Activated naive CD8-positive, alpha-beta T cell treated with anti-CD3 and anti-CD28 coated beads, Interleukin-2, amount 50 U/mL, for 24 hours (primary cell): ENCODE measurements around the gene SLC10A4.

Experiments used
- ATAC-seq: fragments of 150-1000 bp; cut with Tn5 transposase; one replicate; pipeline ENCODE4 v1.10.0; 2021
- DNase-seq: peaks from one replicate; pipeline ENCODE4 v3.0.0; 2021
- H3K27ac Mint-ChIP-seq: one replicate; pipeline ENCODE4 v1.8.0; 2021; ENCODE audit warnings: mild to moderate bottlenecking, mixed read lengths
- H3K27me3 Mint-ChIP-seq: one replicate; pipeline ENCODE4 v1.8.0; 2021; ENCODE audit warnings: mixed read lengths
- H3K36me3 Mint-ChIP-seq: one replicate; pipeline ENCODE4 v1.8.0; 2021; ENCODE audit warnings: low read depth, mixed read lengths
- H3K4me1 Mint-ChIP-seq: one replicate; pipeline ENCODE4 v1.8.0; 2021; ENCODE audit warnings: mixed read lengths
- H3K4me3 Mint-ChIP-seq: one replicate; pipeline ENCODE4 v1.8.0; 2021; ENCODE audit warnings: mild to moderate bottlenecking, moderate library complexity, mixed read lengths
- H3K9me3 Mint-ChIP-seq: one replicate; pipeline ENCODE4 v1.8.0; 2021; ENCODE audit warnings: mixed read lengths

The SLC10A4 gene

DNA sequence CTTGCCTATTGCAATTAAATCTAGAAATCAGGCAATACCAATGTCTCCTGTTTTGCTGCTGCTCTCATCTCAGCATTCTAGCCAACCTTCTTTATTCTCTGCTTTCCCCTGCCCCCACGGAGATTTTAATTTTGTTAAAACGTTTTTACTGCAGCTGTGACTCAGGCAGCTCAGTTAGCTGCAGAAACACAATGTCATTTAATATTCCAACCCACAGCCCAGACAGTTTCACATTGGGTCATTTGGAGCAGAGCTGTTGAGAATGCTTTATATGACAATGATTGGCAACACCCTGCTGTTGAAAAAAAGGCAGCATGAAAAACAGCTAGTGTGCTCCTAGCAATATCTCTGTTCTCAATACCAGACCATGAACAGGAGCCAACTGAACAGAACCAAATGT is 12.6 kb upstream of the SLC10A4 start:
- no peaks in the 10 kb centered on the region for H3K36me3 Mint-ChIP-seq

DNA sequence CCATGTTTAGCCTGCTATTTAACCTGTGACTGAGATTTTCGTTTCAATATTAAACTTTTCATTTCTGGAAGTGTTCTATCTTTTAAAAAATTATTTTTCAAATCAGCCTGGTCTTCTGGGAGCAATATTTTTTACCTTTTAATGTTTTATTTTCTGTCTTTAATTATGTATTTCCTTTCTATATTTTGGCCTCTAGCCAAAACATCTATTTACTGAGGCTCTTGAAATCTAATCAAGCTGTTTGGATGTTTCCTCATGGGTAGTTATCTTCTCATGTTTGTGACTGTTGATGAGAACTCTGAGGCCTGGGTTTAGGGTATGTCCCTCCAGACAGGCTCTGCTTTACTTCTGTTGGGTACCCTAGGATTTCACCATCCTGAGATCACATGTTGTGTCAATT is 10.3 kb upstream of the SLC10A4 start:
- no peak for ATAC-seq
- no peaks in the 10 kb centered on the region for H3K9me3 Mint-ChIP-seq
- H3K27ac Mint-ChIP-seq, result no peak overlapping the region

More for the DNA sequence above, 12.6 kb upstream of the SLC10A4 start:
- no peak overlapping the region for H3K27ac Mint-ChIP-seq
- no peak overlapping the region for H3K4me3 Mint-ChIP-seq
- peaks cover 3% of the 10 kb centered on the region for H3K27me3 Mint-ChIP-seq
- H3K9me3 Mint-ChIP-seq, result no peaks in the 10 kb centered on the region
- no peaks in the 10 kb centered on the region for H3K4me1 Mint-ChIP-seq
- DNase-seq (no peak), ATAC-seq (no peak)

DNA sequence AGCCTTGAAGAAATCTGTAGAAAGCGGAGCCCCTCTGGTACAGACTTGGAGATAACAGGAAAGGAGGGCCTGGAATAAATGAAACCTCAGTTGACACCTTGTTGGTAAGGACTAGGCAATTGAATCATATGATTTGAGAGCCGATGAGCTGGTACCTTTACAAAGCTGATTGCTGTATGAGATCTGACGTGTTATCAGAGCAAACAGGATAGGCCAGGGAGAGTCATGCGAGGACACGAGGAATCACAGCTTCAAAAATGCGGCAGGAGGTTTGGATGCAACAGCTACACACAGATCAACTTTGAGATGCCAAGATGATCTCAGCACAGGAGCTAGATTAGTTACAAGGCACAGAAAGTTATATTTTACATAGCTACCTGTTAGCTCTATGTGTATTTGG is 7.4 kb upstream of the SLC10A4 start:
- Mint-ChIP-seq H3K4me1 (no peaks in the 10 kb centered on the region), H3K36me3 (no peaks in the 10 kb centered on the region), H3K4me3 (no peak overlapping the region), H3K9me3 (no peaks in the 10 kb centered on the region), H3K27me3 (peaks cover 11% of the 10 kb centered on the region), H3K27ac (no peak overlapping the region)
- no peak for ATAC-seq
- no peak for DNase-seq

More for the DNA sequence above, 10.3 kb upstream of the SLC10A4 start:
- Mint-ChIP-seq H3K4me1 (no peaks in the 10 kb centered on the region), H3K27me3 (peaks cover 3% of the 10 kb centered on the region), H3K36me3 (no peaks in the 10 kb centered on the region), H3K4me3 (no peak overlapping the region)
- no peak for DNase-seq

DNA sequence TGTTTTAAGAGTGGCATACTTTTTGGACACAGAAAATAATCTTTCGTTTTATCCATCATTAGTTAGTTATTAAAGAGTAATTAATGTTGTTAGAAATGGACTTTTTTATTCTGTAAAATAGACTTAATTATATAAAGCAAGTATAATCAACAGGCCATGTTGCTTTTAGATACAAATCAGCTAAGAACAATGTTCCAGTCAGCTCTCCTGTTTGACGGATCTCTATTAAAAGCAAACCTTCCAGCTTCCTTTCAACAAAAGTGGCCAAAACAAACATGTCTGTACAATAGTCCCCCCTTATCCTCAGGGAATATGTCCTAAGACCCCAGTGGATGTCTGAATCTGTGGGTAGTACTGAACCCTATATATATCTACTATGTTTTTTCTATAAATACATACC is 4.9 kb upstream of the SLC10A4 start:
- Mint-ChIP-seq H3K9me3 (no peaks in the 10 kb centered on the region), H3K36me3 (no peaks in the 10 kb centered on the region), H3K27ac (no peak overlapping the region), H3K27me3 (peaks cover 34% of the 10 kb centered on the region), H3K4me3 (no peak overlapping the region), H3K4me1 (no peaks in the 10 kb centered on the region)
- no peak for DNase-seq
- no peak for ATAC-seq

DNA sequence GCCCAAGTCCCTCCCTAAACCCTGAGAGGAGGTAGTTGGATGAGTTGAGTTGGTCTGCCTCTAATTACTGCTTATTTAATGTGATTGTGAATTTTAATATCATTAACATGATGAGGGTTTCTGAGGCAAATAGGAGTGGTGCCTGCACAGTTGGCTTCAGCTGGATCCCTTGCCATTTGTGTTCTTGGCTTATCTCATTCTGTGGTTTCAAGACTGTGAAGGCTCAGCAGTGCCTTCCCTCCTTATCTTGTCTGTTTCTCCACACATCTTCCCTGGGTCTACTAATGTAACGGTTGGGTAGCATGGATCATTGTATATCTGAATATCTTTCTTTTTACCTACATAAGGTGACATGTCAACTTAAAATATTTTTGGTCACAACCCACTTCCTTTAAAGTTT is 1.6 kb upstream of the SLC10A4 start:
- peaks cover 2% of the 10 kb centered on the region for H3K36me3 Mint-ChIP-seq
- no peak overlapping the region for H3K27ac Mint-ChIP-seq
- peaks cover 12% of the 10 kb centered on the region for H3K4me1 Mint-ChIP-seq
- ATAC-seq, result no peak
- peaks cover 55% of the 10 kb centered on the region for H3K27me3 Mint-ChIP-seq
- H3K9me3 Mint-ChIP-seq, result no peaks in the 10 kb centered on the region
- H3K4me3 Mint-ChIP-seq, result no peak overlapping the region
- no peak for DNase-seq

DNA sequence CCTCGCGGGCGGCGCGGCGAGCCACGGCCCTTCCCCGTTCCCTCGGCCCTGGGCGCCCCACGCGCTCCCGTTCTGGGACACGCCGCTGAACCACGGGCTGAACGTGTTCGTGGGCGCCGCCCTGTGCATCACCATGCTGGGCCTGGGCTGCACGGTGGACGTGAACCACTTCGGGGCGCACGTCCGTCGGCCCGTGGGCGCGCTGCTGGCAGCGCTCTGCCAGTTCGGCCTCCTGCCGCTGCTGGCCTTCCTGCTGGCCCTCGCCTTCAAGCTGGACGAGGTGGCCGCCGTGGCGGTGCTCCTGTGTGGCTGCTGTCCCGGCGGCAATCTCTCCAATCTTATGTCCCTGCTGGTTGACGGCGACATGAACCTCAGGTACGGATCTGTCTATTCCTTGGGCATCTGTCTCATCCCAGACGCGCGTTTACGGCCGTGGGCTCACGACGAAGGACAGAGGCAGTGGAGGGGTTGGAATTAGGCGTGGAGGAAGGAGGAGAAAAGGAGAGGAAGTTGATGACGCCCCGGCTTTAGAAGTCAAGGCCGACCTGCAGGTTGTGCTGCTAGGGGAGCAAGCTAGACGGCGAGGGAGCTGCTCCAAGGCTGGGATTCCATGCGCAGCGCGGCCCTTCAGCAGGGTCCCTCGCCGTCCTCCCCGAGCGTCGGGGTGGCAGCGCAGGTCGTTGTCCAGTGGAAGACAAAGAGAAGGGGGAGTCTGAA is 792 bp downstream of the SLC10A4 start:
- peaks cover 2% of the 10 kb centered on the region for H3K36me3 Mint-ChIP-seq
- peaks cover 12% of the 10 kb centered on the region for H3K4me1 Mint-ChIP-seq
- H3K4me3 Mint-ChIP-seq, result peak overlapping the region; percentile 63
- no peaks in the 10 kb centered on the region for H3K9me3 Mint-ChIP-seq
- H3K27ac Mint-ChIP-seq, result no peak overlapping the region
- peaks cover 73% of the 10 kb centered on the region for H3K27me3 Mint-ChIP-seq
- ATAC-seq (no peak), DNase-seq (no peak)

DNA sequence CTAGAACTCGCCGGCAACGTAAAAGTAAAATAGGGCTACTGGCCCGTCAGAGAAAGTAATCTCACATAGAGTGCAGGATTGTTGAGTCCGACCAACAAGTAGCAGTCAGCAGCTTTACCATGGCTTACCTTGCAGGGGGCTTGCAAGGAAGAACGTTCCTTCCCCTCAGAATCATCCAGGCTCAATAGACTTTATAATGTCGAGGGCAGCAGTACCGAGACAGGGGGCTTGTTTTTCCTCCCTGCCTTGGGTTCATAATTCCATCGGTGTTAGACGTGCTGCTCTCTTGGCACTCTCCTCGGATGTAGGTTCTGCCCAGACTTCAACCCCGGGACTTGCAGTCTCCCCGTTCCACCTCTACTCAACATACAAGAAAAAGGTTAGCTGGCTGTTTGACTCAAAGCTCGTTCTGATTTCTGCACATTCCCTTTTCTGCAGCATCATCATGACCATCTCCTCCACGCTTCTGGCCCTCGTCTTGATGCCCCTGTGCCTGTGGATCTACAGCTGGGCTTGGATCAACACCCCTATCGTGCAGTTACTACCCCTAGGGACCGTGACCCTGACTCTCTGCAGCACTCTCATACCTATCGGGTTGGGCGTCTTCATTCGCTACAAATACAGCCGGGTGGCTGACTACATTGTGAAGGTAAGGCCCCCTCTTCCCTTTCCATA is 1.5 kb downstream of the SLC10A4 start:
- H3K36me3 Mint-ChIP-seq, result peaks cover 2% of the 10 kb centered on the region
- no peak for ATAC-seq
- peak overlapping the region; percentile 63 for H3K4me3 Mint-ChIP-seq
- no peak for DNase-seq
- H3K9me3 Mint-ChIP-seq, result no peaks in the 10 kb centered on the region
- peaks cover 78% of the 10 kb centered on the region for H3K27me3 Mint-ChIP-seq
- H3K4me1 Mint-ChIP-seq, result peaks cover 14% of the 10 kb centered on the region
- H3K27ac Mint-ChIP-seq, result no peak overlapping the region

DNA sequence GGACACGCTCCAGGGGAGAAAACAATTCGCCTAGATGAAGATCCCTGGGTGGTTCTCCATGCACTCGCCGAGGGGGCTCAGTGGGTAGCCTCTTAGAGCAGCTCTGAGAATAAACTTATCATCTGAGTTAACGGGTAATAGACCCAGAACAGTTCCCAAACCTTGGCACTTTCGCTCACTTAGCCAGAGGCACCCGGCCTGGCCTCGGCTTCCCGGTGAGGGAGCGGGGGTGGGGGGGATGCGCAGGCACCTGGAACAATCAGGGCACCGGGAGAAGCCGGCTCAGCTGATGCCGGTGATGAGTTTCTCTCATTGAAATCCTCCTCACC is 6.5 kb downstream of the SLC10A4 start:
- Mint-ChIP-seq H3K27me3 (peaks cover 54% of the 10 kb centered on the region), H3K36me3 (peaks cover 2% of the 10 kb centered on the region), H3K9me3 (no peaks in the 10 kb centered on the region), H3K4me1 (peaks cover 5% of the 10 kb centered on the region), H3K4me3 (peak overlapping the region; percentile 34), H3K27ac (no peak overlapping the region)
- DNase-seq, result no peak
- ATAC-seq, result no peak

DNA sequence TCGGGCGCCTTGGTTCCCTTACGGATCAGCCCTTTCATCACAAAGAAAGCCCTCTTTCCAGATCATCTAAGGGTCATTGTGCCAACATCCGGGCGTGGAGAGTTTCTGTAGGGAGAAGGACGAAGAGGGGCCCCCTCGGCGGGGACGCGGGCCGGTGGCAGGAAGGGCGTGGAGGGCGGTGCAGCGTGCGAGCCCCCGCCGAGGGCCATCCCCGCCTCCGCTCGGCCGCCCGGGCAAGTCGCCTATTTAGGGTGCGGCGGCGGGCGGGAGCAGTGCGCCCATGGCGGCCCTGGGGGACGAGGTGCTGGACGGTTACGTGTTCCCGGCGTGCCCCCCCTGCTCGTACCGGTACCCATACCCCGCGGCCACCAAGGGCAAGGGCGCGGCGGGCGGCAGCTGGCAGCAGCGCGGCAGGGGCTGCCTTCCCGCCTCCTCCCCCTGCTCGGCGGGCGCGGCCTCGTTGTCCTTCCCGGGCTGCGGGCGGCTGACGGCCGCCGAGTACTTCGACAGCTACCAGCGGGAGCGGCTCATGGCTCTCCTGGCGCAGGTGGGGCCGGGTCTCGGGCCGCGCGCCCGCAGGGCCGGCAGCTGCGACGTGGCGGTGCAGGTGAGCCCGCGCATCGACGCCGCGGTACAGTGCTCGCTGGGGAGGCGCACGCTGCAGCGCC is 7.0 kb downstream of the SLC10A4 start, which contains the start of gene ZAR1:
Gene ZAR1, plus strand, starts transcription at position 241 of the 668 bp plus-strand sequence. Its CDS starts 40 bp downstream, at position 281.
- Mint-ChIP-seq H3K9me3 (no peaks in the 10 kb centered on the region), H3K27ac (no peak within 1 kb of the TSS), H3K4me1 (peaks cover 2% of the 10 kb centered on the region), H3K4me3 (peak within 1 kb of the TSS; percentile 34), H3K36me3 (no peaks in the 10 kb centered on the region), H3K27me3 (peaks cover 49% of the 10 kb centered on the region)
- DNase-seq, result no peak
- no peak for ATAC-seq

DNA sequence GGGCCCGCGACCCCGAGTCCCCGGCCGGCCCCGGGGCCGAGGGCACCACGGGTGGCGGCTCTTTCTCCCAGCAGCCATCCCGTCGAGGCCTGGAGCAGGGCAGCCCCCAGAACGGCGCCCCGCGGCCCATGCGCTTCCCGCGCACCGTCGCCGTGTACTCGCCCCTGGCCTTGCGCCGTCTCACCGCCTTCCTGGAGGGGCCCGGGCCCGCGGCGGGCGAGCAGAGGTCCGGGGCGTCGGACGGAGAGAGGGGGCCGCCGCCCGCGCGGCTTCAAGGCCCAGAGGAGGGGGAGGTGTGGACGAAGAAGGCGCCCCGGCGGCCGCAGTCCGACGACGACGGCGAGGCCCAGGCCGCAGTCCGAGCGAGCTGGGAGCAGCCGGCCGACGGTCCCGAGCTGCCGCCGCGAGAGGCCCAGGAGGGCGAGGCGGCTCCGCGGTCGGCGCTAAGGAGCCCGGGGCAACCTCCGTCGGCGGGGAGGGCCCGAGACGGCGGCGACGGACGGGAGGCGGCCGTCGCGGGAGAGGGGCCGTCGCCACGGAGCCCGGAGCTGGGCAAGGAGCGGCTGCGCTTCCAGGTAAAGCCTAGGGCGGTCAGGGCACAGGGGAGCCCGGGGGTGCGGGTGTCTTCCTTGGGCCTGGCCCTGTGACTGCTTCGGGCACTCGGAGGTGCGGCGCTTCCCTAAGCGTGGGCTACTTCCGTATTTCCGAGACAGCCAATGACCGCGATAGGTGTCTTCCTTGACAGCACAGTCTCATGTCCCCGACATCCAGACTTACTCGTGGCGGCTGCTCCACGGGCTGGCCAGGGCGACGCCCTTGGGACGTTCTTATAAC is 7.8 kb downstream of the SLC10A4 start:
- DNase-seq (no peak), ATAC-seq (no peak)
- no peaks in the 10 kb centered on the region for H3K9me3 Mint-ChIP-seq
- no peak overlapping the region for H3K27ac Mint-ChIP-seq
- peaks cover 2% of the 10 kb centered on the region for H3K4me1 Mint-ChIP-seq
- H3K4me3 Mint-ChIP-seq, result no peak overlapping the region
- H3K27me3 Mint-ChIP-seq, result peaks cover 44% of the 10 kb centered on the region
- H3K36me3 Mint-ChIP-seq, result peaks cover 1% of the 10 kb centered on the region

DNA sequence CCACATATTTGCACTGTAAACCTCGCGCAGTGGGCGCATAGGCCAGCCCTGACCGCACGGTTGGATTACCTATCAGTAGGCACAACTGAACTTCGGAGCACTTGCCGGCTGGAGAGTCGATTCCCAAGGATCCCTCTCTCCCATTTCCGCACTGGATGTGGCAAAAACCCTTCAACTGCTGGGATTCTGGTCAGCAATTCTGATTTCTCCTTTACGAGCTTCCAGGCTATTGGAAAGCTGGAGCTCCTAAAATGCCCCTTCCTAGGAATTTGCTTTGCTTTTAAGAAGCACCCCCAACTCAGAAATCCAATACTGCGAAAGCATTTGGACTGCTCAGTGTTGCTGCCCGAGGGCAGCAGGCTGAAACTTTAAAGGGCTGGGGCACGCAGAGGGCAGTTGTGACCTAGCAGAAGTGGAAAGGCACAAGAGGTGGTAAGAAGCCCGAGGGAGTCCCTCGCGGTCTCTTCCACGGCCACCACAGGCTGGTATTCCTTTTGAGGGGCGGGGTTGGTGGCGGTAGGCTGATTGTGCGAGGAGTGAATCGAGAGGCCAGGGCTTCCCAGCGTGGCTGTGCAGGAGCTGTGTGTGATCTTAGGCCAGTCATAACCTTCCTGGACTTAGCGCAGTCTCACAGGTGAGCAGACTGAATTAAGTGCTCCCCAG is 8.5 kb downstream of the SLC10A4 start:
- Mint-ChIP-seq H3K27ac (no peak overlapping the region), H3K27me3 (peaks cover 41% of the 10 kb centered on the region), H3K4me3 (no peak overlapping the region), H3K36me3 (peaks cover 4% of the 10 kb centered on the region), H3K4me1 (peaks cover 2% of the 10 kb centered on the region), H3K9me3 (no peaks in the 10 kb centered on the region)
- ATAC-seq (no peak), DNase-seq (no peak)

DNA sequence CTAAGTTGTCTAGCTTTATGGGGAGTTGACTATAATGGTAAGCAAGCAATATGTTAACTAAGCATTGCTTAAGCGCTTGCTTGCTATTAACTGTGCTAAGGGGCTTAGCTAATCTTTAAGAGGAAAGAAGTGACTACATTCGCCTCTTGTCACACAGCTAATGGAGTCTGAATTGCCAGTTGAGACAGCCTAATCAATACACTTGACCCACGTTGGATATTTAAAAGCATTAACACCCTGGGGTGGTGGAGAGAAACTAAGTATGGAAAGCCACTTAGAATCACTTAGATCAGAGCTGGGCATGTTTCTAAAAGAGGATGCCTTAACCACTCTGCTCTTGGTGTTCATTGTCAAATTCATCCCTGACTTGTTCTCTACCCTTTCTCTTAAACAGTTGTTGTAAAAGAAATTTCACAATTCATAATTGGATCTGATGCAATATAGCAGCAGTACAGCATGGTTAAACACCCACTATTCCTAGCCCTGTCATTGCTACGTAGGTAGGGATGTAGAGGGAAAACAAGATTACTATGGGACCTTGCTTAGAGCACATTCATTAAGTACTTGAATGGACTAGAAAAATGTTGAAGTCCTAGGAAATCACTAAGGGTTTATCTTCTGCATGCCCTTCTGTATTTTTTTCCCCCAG is 10.4 kb downstream of the SLC10A4 start:
- H3K9me3 Mint-ChIP-seq, result no peaks in the 10 kb centered on the region
- peaks cover 4% of the 10 kb centered on the region for H3K36me3 Mint-ChIP-seq
- no peak for ATAC-seq
- no peak overlapping the region for H3K27ac Mint-ChIP-seq
- H3K4me3 Mint-ChIP-seq, result no peak overlapping the region
- H3K27me3 Mint-ChIP-seq, result peaks cover 26% of the 10 kb centered on the region
- H3K4me1 Mint-ChIP-seq, result peaks cover 2% of the 10 kb centered on the region
- no peak for DNase-seq

DNA sequence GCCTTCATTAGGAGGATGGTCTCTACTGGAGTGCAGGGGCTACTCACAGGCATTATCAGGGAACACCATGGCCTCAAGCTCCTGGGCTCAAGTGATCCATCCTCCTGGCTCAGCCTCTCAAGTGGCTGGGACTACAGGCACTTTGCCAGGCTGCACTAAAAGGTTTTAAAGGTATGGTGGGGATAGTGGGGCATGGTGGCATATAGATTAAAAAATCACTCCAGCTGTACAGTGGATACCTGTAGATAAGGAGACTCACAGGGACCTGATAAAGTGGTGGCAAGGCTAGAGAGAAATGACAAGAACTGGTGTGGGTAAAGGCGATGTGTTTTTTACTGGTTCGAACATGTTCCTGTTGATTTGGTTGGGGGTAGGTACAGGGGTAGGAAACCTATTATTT is 12.8 kb downstream of the SLC10A4 start:
- Mint-ChIP-seq H3K27me3 (peaks cover 12% of the 10 kb centered on the region), H3K4me1 (peaks cover 16% of the 10 kb centered on the region), H3K36me3 (peaks cover 18% of the 10 kb centered on the region), H3K9me3 (no peaks in the 10 kb centered on the region), H3K27ac (no peak overlapping the region), H3K4me3 (no peak overlapping the region)
- ATAC-seq (no peak), DNase-seq (no peak)

DNA sequence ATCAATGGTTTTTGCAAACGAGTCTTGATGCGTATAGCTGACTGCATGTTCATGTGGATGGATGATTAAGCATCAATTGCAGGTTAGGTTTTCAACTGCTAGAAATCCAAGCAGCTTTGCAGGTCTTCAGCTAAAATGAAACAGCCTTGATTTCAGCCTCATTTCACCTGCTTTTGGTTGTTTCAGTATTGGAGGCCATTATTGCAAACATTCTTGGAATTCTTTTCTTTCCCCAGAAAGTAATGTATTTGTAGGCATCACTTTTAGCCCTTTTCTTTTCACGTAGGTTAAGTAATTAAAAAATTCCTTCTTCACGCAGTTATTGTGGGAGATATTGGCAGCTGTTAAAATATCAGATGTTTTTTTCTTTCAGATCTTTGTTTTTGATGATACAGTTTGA is 15.8 kb downstream of the SLC10A4 start:
- Mint-ChIP-seq H3K9me3 (no peaks in the 10 kb centered on the region), H3K36me3 (peaks cover 21% of the 10 kb centered on the region), H3K27ac (no peak overlapping the region), H3K4me3 (no peak overlapping the region), H3K4me1 (peaks cover 16% of the 10 kb centered on the region), H3K27me3 (no peaks in the 10 kb centered on the region)
- DNase-seq (no peak), ATAC-seq (no peak)
